LNCAP (cell line): ENCODE measurements around the gene CREB3L4.

ENCODE experiments used
- CTCF ChIP-seq: fragments of 450-650 bp; IDR thresholded peaks from 2 replicates; pipeline ENCODE4 v1.5.1; 2017; ENCODE audit warnings: mild to moderate bottlenecking

Gene CREB3L4

GRCh38 chr1:153957744-153958110 is 10.0 kb upstream of the CREB3L4 start:
- no peak for TF ChIP-seq CTCF

GRCh38 chr1:153958111-153958960 is 9.4 kb upstream of the CREB3L4 start, which contains the start of gene CRTC2:
Gene CRTC2, minus strand, starts transcription at chr1:153958612. Its CDS starts 115 bp downstream, at chr1:153958497.
- 0 out of 2 replicates have a peak, but pooled peaks have one; percentile 22 for TF ChIP-seq CTCF

- no peak for TF ChIP-seq CTCF
Measured at GRCh38 chr1:153958961-153959260, 8.8 kb upstream of the CREB3L4 start.

GRCh38 chr1:153959454-153959853 is 8.2 kb upstream of the CREB3L4 start:
- TF ChIP-seq CTCF: no peak

GRCh38 chr1:153960206-153960605 is 7.5 kb upstream of the CREB3L4 start:
- no peak for TF ChIP-seq CTCF

- no peak for TF ChIP-seq CTCF
Measured at GRCh38 chr1:153961421-153961820, 6.3 kb upstream of the CREB3L4 start.

- TF ChIP-seq CTCF: no peak
Measured at GRCh38 chr1:153962088-153963029, 5.3 kb upstream of the CREB3L4 start.
